T-helper 9 cell (primary cell): Measurements from ENCODE around the gene SLC6A3.
"Not testable (repeated sequence)": the region's sequence is repeated elsewhere in the genome, so short reads cannot be mapped to it uniquely, and the experiment has no call there.

Source experiments
- DNase-seq: peaks from one replicate; pipeline ENCODE4 v3.0.0-alpha.2; 2020

Gene SLC6A3

DNA sequence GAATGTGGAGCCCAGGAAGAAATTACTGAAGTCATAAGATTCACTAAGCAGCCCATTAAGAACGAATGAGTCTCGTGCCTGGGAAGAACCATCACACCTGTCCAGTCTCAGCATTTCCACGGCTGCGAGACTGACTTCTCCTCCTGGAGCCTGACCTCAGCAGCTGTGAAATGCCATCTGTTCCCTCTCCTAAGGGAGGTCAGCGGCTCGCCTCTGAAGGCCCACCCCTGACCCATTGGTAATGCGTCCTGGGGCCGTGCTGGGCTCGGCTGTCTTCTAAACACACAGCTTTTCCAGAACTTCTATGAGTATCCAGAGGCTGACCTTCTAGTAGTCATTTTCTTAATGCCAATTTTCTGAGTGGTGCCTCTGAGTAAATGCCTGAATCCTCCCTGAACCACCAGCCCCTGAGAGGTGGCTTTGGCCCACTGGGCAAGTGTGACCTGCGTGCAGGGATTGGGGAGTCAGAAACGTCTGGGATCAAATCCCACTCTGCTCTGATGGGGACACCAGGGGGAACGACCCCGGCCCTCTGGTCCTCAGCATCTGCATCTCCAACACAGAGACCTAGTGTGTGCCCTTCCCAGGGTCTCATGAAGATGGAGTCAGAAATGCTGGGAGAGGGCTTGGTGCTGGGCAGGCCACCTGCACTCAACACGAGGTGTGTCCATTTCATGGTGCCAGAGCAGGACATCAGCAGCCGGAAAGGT lies 5.7 kb downstream of the SLC6A3 start:
- DNase-seq, result no peak

DNA sequence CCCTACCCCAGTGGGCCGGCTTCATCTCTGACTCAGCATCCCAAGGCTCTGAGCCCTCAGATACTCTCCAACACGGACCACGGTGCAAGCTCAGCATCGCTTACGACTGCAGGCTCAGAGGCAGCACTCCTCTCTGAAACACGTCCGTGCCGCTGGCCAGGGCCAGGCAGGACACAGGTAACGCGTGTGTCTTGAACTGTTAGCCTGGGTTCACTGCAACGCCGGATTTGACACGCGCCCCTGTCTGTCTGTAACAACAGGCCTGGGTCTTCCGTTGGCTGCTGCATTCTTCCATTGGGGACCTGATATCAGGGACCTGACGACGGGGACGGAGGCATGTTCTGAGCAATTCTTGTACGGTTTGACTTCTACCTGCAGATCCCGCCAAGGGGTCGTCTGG lies 6.4 kb downstream of the SLC6A3 start:
- DNase-seq, result no peak

DNA sequence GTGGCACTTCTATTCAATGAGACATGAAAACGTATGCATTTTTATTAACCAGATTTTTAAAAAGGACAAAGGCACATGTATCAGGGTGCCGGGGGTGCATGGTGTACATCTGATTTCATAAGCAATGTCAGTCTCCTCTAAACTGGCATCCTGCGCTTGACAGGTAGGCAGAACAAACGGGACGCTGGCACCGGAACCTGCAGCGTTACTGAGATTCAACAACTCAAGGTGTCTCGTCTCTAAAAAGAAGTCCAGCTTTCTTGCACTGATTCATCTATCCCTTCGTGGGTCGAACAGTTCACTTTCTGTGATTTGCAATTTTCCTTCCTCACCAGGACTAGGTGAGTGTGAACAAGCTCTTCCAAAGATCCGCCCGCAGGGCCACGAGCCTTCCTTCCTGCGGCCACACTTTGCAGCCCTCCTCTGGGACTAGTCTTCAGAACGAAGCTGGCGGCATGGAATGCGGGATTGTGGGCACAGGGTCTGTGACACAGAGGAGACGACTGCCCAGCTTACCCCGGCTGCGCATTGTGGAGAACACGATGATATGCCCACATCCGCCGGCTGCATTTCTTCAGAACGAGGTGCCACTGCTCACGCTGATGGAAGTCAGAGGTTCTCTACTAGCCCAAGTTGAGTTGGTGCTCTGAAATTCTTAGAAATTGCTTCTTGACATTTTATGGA lies 7.2 kb downstream of the SLC6A3 start:
- no peak for DNase-seq

DNA sequence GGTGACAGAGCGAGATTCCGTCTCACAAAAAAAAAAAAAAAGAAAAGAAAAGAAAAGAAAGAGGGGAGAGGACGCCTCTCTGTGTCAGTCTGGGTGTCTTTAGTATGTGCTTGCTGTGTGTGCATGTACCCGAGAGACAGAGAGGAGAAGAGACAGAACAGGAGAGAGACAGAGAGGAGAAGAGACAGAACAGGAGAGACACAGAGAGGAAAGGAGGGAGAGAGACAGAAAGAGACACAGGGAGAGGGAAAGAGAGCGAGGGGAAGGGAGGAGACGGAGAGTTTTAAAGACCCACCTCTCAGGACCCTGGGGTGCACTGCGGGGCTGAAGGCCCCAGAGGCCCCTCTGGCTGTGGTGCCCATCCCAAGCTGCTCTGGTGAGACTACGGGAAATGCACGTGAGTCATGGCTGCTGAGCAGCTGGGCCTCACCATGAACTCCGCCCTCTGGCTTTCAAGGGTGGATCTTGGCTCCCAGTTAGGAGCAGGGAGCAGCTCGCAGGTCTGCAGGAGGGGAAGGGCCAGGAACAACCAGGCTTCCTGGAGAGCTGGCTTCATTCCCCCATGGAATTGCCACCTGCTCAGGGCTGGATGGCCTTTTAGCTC lies 7.9 kb downstream of the SLC6A3 start:
- no peak for DNase-seq

DNA sequence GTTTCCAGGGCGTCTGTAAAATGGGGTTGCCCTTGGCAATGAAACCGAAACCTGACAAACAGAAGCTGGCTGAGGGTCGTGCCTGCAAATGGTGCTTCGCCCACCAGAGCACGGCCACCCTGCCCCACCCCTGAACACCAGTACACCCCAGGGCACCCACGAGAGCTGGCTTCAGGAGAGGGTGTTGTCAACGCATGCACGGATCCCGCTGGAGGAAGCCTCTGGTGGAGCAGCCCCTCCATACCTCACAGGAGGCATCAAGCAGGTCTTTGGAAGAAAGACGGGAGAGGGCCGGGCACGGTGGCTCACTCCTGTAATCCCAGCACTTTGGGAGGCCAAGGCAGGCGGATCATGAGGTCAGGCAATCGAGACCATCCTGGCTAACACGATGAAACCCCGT lies 8.6 kb downstream of the SLC6A3 start:
- no peak for DNase-seq

DNA sequence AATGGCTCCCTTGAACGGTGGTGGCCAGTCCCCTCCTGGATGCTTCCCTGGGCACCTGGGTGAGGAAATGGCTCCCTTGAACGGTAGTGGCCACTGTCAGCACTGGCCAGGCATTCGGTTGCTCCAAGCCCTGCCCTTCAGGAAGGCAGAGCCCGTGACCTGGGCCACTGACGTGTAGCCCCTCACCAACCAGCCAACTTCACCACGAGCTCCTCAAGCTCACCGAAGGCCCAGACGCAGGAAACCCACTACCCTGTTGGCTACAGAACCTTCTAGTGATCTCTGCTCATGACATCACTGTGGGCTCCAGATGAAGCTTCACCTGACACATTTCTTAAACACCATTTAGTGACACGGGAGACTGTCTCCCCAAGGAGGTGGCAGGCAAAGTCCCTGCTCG lies 9.2 kb downstream of the SLC6A3 start:
- no peak for DNase-seq

DNA sequence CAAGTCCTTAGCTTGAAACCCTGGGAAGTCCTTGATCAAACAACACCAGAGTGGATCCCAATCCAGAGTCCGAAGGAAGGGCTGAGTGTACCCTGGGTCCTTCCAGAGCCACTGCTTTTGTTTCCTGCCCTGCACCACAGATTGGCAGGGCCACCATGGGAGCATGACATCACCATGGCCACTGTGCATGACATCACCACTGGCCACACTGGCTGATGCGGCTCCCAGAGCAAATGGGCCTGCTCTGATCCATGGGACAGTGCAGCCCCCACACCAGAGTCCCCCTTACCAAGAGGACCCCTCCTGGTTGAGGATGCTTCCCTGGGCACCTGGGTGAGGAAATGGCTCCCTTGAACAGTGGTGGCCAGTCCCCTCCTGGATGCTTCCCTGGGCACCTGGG lies 9.9 kb downstream of the SLC6A3 start:
- no peak for DNase-seq

DNA sequence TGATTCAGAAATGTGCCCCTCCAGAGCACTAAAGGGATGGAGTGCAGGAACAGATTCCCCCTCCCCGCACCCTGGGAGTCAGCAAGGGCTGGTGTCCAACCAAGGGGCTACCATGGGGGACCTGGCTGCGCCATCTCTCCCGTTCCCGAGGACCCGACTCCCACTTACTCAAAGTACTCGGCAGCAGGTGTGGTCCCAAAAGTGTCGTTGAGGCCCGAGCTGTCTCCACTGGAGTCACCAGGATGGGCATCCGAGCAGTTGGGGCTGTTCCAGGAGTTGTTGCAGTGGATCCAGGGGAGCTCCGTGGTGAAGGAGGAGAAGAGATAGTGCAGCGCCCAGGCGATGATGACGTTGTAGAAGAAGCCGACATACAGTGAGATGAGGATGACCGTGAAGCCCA lies 12.9 kb downstream of the SLC6A3 start:
- no peak for DNase-seq

DNA sequence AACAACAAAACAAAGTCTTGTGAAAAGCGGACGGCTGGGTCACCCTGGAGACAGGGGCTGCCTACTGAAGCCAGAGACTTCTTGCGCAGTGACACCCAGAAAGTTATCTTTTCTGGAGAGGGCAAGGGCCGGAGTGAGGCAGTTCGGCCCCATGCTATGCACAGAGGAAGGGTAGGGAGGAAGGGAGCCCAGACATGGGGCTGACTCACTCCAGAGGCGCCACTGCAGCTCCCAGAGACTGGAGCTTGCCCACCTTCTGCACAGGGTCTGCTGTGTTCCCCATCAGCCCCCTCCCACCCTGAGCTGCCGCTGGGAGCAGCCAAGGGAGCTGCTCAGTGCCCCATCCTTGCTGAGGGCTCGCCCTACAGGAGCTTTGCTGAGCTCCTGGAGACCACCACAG lies 13.3 kb downstream of the SLC6A3 start:
- DNase-seq, result no peak

DNA sequence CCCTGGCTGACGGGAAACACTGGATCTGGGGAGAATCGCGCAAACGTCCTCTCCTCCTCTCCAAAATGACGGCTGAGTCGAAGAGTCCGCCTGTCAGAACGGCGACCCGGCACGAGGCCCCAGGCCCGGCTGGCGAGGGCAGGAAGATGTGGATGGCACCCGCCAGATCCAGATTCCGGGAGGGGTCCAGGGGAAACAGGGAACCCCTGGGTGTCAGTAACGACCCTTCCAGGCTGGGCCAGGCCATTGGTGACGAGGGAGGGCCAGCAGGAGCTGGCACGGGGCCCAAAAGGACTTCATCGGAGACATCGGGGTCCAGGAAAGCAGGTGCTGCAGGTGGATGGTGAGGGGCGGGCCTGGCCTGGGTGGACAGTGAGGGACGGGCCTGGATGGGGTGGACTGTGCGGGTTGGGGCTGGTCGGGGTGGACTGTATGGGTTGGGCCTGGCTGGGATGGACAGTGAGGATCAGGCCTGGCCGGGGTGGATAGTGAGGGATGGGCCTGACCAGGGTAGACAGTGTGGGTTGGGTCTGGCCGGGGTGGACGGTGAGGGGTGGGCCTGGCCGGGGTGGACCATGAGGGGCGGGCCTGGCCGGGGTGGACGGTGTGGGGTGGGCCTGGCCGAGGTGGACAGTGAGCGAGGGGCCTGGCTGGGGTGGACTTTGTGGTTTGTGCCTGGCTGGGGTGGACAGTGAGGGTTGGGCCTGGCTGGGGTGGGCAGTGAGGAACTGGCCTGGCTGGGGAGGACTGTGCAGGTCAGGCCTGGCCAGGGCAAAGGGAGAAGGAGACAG lies 14.0 kb downstream of the SLC6A3 start:
- no peak for DNase-seq

DNA sequence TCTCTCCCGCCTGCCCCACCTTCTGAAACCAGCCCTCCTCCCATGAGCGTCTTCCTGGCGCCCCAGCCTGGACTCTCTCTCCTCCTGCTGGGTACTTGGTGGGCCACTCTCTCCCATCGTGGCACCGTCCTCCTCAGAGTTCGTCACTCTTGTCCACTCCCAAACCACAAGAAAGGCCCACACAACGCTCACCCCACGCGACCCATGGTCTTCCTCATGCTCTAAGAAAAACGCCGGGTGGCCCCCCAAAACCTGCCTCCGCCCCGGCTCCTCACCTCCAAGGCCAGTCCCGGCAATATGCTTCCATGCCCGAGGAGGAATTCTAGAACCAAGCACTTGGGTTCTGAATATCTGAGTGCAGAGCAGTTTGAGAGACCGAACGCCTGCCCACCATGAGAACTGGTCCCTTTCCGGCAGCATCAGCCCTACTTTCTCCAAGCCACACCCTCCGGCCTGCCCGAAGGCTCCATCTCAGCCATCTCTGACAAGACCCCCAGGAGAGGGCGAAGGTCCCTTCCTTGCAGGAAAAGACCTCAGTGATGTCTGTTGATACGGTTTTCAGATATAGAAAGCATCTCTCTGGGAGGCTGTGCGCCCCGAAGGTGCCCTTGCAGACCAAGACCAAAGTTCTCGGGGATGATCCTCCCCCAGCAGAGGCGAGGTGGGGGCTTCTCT lies 15.0 kb downstream of the SLC6A3 start:
- DNase-seq, result no peak

DNA sequence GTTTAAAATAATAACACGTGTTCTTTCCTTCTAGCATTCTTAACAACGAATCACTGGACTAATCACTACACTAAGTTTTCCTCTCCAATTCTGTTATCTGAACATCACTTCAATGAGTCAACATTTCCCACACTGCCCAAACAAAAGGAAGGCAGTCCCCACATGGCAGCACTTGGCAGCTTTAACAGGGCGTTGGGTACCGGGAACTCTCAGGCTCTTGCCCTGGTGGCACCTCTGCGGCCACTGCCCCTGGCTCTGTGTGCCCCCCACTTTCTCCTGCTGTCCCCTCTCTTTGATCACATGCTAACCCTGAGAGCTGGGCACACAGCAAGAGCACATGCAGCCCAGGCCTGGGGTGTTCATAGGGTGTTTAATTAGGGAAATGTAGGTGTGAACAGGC lies 15.7 kb downstream of the SLC6A3 start:
- no peak for DNase-seq

DNA sequence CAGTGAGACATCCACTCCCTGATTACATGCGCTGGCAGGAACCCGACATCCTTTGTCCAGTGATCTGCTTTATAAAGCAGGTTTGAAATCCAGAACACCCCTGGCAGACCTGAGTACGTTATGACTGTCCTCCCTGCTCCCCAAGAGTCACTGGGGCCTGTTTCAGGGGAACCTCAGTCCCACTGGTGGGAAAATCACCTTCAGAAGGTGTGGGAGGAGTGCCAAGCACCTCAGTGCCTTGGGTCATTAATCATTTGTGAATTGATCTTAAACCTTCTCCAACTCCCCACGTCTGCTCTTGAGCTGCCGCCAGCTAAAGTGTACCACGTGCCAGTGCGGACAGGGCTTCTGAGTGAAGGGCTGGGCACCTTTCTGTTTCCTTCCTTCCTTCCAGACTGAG lies 16.2 kb downstream of the SLC6A3 start:
- DNase-seq, result no peak

DNA sequence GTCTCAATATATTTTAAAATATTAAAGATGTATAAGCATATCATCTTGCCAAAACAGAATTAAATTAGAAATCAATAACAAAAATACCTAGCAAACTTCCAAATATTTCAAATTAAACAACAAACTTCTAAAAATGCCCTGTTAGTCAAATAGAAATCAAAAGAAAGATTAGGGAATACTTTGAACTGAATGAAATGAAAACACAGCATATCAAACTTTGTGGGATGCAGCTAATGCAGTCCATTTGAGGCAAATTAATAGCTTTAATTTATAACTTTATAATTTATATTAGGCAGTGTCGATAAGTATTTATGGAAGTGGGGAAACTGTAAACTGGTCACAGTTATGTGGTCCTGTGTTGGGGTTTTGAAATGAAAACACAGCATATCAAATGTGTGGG lies 17.1 kb downstream of the SLC6A3 start:
- no peak for DNase-seq

DNA sequence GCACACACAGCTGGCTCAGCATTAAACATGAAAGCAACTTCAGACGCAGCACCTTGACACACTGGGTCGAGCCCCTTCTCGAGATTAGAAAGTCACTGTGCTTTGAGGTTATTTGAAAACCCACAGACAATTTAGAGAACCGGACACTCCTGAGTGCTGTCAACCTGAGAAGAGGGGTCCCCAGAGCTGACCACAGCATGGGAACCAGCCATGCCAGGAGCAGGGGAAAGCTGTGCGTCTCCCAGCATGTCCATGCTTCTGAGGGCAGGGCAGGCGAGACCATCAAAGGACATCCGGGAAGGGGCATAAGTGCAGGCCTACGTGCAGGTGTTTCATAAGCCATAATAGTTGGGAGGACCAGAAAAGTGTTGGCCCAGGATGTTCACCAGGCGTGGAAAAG lies 20.5 kb downstream of the SLC6A3 start:
- DNase-seq, result no peak

DNA sequence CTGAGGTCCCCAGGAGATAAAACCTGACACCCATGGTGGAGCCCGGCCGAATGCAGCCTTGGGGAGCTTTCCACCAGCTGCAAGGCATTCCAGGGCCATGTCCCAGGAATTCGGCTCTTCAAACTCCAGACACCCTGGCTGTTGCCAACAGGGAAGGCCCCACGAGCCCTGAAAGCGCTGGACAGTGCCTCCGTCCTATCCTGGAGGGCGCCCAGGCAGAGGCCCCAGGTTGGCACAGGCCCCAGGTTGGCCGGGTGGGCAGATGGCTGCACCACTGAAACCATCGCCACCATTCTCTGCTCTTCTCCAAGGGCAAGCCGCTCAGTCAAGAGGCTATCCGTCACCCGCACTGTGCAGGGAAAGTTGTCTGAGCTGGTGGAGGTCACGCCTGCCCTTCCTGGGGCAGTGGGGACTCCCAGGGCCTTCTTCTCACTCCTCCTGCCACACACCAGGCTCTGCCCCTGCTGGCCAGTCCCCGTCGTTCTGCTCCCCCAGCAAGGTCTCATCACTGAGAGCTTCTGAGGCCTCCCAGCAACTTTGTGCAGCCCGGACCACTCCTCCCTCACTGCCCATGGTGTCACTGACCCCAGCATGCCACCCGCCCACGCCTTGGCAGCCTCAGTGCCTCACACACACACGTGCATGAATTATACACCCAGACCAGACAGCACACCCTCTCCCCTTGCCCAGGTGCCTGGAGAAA lies 21.2 kb downstream of the SLC6A3 start:
- no peak for DNase-seq

DNA sequence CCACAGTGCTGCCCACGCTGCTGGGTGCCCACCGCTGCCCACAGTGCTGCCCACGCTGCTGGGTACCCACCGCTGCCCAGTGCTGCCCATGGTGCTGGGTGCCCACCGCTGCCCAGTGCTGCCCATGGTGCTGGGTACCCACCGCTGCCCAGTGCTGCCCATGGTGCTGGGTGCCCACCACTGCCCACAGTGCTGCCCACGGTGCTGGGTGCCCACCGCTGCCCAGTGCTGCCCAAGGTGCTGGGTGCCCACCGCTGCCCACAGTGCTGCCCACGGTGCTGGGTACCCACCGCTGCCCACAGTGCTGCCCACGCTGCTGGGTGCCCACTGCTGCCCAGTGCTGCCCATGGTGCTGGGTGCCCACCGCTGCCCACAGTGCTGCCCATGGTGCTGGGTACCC lies 22.7 kb downstream of the SLC6A3 start:
- DNase-seq, result not testable (repeated sequence)

DNA sequence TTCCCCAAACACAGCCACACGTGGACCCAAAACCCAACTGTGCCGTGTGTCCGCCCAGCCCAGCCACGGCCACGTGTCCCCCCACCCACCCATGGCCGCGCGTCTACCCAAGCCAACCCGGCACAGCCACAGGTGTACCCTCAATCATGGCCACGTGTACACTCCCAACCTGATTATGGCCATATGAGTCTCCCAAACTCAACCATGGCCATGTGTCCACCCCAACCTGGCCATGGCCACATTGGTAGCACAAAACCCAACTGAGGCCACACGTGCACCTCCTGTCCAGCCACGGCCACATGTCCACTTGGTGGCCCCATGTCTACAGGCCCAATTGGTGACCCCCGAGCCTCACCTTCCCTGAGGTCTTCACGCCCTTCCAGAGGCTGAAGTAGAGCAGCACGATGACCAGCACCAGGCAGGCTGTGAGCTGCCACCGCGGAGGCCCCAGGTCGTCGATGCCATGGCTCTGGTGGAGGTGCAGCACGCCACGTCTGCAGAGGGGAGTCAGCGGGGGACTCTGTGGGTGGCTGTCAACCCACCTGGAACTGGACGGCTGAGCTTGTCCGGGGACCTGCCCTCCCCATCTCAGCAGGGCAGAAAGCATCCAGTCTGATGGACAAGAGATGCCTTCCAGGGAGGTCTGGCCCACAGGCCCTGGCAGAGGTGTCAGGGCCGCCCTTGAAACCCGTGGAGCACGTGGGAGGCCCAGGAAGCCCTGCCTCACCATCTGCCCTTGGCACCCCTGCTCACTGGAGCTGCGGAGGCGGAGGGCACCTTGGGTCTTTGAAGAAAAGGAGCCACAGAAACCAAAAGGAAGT lies 23.5 kb downstream of the SLC6A3 start:
- DNase-seq, result no peak

DNA sequence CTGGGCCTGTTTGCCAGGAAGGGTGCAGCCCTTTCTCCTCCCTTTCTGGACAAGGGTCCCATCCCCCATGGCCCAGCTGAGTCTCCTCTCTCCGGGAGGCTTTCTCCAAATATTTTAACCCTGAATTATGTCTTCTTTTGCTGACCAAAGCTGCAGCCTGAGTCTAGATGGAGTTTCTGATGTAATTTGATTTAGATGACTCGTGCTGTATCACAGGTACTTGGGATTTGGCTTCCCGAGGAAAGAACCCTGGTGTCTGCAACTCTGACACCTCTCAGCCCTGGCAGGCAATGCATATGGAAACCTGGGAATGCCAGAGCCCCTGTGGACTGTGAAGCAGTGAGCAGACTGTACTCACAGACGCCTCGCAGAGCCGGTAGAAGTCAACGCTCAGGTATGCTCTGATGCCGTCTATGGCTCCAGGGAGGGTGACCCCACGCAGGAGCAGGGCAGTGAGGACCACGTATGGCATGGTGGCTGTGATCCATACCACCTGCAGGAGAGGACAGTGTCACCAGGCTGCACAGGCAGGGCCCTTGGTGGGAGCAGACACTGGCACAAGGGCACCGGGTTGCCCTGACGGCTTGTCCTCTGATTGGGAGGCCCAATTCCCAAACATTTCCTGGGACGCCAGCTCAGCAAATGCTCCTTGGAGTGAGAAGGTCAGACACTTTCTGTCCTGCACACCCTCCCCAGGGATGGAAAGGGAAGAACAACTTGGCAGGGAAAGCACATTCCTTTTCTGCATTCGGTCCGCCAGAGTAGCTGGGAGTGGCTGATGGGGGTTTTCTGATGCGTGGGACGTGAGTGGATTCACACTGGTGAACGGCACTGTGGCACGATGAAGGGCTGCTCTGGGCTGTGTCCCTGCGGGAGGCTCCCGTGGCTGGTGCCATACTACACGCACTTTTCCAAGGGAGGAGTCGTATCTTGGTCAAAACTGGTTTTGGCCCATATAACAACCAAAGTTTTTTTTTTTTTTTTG lies 24.7 kb downstream of the SLC6A3 start:
- DNase-seq, result no peak
